Peyer's patch (tissue), 4 donors: Measurements from ENCODE around the gene GALNT4.

Source experiments
- POLR2A ChIP-seq, 2 donors: fragments of 450-650 bp; IDR thresholded peaks; one replicate each; pipeline ENCODE4 v1.5.1; 2017; ENCODE audit warnings: antibody characterized with exemption in 2 of 2, mild to moderate bottlenecking in 2 of 2, moderate library complexity in 2 of 2
- TF ChIP-seq, protein P1 (sequence below), 6 experiments: fragments of 450-650 bp in 4 of 6; fragments of 200-600 bp in 2 of 6; sonication (generic) in 1 of 6; IDR thresholded peaks; one replicate each; pipeline ENCODE4 v1.5.1; 2017 to 2019; ENCODE audit warnings: antibody characterized with exemption in 6 of 6, mild to moderate bottlenecking in 3 of 6, moderate library complexity in 1 of 6

- TF ChIP-seq, protein P1, sequence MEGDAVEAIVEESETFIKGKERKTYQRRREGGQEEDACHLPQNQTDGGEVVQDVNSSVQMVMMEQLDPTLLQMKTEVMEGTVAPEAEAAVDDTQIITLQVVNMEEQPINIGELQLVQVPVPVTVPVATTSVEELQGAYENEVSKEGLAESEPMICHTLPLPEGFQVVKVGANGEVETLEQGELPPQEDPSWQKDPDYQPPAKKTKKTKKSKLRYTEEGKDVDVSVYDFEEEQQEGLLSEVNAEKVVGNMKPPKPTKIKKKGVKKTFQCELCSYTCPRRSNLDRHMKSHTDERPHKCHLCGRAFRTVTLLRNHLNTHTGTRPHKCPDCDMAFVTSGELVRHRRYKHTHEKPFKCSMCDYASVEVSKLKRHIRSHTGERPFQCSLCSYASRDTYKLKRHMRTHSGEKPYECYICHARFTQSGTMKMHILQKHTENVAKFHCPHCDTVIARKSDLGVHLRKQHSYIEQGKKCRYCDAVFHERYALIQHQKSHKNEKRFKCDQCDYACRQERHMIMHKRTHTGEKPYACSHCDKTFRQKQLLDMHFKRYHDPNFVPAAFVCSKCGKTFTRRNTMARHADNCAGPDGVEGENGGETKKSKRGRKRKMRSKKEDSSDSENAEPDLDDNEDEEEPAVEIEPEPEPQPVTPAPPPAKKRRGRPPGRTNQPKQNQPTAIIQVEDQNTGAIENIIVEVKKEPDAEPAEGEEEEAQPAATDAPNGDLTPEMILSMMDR (IDR thresholded peaks at IDR 0.05): no peak
- no peak for TF ChIP-seq POLR2A (IDR thresholded peaks at IDR 0.05)
Observed at GRCh38 chr12:89514751-89515150, 9.8 kb downstream of the GALNT4 start.
